ENCODE results near the gene GPX3.

The GPX3 gene

DNA sequence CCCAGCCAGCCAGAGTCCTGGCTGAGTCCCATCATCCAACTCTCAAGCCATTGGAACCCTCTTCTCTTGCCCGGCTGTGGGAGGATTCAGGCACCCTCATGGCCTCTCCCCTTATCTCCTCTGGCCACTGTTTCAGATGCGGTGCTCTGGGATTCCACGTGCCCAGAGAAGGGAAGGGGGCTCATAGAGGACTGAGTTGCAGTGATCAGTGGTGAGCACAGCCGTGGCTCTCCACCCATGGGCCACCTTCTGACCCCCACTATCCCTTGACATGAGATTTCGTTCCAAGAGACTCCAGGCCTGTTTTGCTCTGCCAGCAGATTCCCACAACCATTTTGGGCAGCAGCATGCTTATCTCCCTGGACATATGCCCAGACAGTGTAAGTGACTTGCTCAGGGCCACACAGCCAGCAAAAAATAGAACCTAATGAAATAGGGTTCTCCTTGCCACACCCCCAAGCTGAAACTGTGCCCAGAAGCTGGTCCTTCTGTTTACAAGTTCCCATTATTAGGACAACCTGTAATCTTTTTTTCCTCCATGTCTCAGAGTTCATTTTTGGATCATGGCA is 2.7 kb downstream of the GPX3 start:
- peaks cover 14% of the 10 kb centered on the region; the same call in 1 of the 2 replicates for H4K20me1 ChIP-seq
- no peak overlapping the region for H3K9ac ChIP-seq
- peaks cover 39% of the 10 kb centered on the region for H3K36me3 ChIP-seq
- peaks cover 28% of the 10 kb centered on the region for H3K27me3 ChIP-seq
- peaks cover 37% of the 10 kb centered on the region for H3K4me1 ChIP-seq
- no peak overlapping the region for H3K4me3 ChIP-seq
- no peak overlapping the region for H3K27ac ChIP-seq
- TF ChIP-seq Cebpa-rat (IDR thresholded peaks at IDR 0.05), result no peak
- no peak overlapping the region for H3K4me2 ChIP-seq
- H3K9me3 ChIP-seq, result no peaks in the 10 kb centered on the region

DNA sequence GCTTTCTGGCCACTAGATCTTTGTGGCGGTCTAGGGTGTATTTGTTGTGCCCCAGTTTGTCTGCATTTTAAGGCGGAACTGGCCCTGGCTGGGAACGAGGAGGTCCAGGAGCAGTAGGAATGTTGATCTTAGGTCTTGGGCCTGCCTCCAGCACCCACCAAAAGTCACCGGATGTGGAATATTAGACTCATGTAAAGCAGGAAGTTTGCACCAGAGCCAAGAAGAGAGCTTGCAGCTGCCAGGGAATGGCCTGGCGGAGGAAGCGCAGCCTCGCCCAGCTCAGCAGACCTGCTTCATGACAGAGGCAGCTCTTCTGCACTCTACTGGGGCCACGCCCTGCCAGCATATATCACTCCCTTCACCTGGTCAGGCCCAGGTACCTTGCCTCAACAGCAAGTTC is 3.3 kb downstream of the GPX3 start:
- Histone ChIP-seq H3K4me3 (no peak overlapping the region), H3K36me3 (peaks cover 44% of the 10 kb centered on the region), H3K9ac (no peak overlapping the region), H4K20me1 (peaks cover 14% of the 10 kb centered on the region; the same call in 1 of the 2 replicates), H3K4me2 (no peak overlapping the region), H3K9me3 (no peaks in the 10 kb centered on the region), H3K27ac (no peak overlapping the region), H3K27me3 (peaks cover 28% of the 10 kb centered on the region), H3K4me1 (peaks cover 35% of the 10 kb centered on the region)
- no peak for TF ChIP-seq Cebpa-rat (IDR thresholded peaks at IDR 0.05)

DNA sequence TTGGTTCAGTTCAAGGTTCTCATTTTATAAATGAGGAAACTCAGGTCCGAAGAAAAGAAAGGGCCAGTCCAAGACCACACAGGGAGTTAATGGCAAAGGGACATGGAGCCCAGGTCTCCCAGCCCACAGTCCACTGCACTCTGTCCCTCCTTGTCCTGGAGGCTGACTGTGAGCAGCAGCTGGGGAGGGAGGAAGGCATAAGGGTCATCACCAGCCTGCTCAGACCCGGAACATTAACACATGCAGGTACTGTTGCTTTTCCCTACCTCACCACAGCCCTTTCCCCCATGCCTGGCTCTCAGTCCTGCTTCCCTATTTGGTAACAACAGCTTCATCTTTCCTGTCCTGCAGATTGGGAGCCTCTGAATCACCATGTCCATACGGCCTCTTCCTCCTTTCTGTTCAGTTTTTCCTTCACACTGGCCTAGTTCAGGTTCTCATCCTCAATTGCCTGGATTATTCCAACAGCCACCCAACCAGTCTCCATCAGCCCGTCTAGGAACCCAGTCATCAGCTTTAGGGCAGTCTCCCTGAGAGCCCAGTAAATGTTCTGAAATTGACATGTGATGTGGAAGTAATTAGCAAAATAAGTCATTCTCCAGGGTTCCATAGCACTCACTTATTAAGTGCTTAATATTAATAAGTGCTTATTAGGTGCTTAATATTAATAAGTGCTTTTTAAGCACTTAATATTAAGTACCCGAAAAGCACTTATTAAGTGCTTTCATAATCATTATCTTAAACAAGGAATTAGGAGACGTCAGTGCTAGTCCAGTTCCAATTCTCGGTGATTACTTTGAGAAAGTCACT is 4.3 kb downstream of the GPX3 start:
- H4K20me1 ChIP-seq, result peaks cover 14% of the 10 kb centered on the region; the same call in 1 of the 2 replicates
- H3K4me2 ChIP-seq, result no peak overlapping the region
- H3K27ac ChIP-seq, result no peak overlapping the region
- peaks cover 25% of the 10 kb centered on the region for H3K27me3 ChIP-seq
- TF ChIP-seq Cebpa-rat (IDR thresholded peaks at IDR 0.05), result no peak
- H3K9ac ChIP-seq, result no peak overlapping the region
- H3K9me3 ChIP-seq, result no peaks in the 10 kb centered on the region
- no peak overlapping the region for H3K4me3 ChIP-seq
- peaks cover 25% of the 10 kb centered on the region for H3K4me1 ChIP-seq
- H3K36me3 ChIP-seq, result peaks cover 54% of the 10 kb centered on the region

DNA sequence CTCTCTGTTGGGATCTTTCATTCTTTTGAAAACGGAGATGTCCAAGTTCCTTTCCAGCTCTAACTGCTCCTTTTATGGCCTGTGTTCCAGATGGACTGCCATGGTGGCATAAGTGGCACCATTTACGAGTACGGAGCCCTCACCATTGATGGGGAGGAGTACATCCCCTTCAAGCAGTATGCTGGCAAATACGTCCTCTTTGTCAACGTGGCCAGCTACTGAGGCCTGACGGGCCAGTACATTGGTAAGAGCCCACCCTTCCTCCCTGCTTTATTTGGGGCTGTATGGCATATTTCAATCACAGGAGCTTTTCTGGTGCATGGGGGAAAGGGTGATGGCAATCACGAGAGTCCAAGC is 4.8 kb downstream of the GPX3 start:
- peaks cover 21% of the 10 kb centered on the region for H3K27me3 ChIP-seq
- H3K4me1 ChIP-seq, result peaks cover 19% of the 10 kb centered on the region
- no peak overlapping the region for H3K9ac ChIP-seq
- peaks cover 14% of the 10 kb centered on the region; the same call in 1 of the 2 replicates for H4K20me1 ChIP-seq
- no peak overlapping the region for H3K4me2 ChIP-seq
- H3K36me3 ChIP-seq, result peaks cover 60% of the 10 kb centered on the region
- H3K9me3 ChIP-seq, result no peaks in the 10 kb centered on the region
- no peak overlapping the region for H3K4me3 ChIP-seq
- H3K27ac ChIP-seq, result no peak overlapping the region
- TF ChIP-seq Cebpa-rat (IDR thresholded peaks at IDR 0.05), result no peak

DNA sequence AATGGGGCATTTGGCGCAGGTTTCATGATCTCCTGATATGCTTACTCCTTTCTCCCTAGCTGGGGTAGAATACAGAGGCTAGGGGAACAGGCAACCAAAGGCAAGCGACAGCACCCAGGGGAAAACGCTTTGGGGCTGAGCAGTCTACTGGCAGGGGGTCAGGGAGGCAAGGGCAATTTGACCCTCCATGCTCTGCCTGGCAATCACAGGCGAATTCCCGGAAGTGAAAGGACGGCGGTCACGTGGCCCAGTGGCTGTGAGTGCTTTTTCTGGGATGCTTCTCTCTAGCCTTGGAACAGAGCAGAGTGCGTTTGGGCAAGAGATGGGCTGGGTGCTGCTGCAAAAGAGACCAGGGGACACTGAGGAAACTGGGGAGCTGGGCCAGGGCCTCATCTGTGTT is 5.7 kb downstream of the GPX3 start:
- H3K36me3 ChIP-seq, result peaks cover 68% of the 10 kb centered on the region
- peaks cover 10% of the 10 kb centered on the region; the same call in 1 of the 2 replicates for H4K20me1 ChIP-seq
- H3K9ac ChIP-seq, result no peak overlapping the region
- no peak overlapping the region for H3K27ac ChIP-seq
- H3K9me3 ChIP-seq, result no peaks in the 10 kb centered on the region
- no peak overlapping the region for H3K4me2 ChIP-seq
- H3K27me3 ChIP-seq, result peaks cover 12% of the 10 kb centered on the region; the same call in 1 of the 2 replicates
- TF ChIP-seq Cebpa-rat (IDR thresholded peaks at IDR 0.05), result no peak
- H3K4me3 ChIP-seq, result no peak overlapping the region
- H3K4me1 ChIP-seq, result peaks cover 11% of the 10 kb centered on the region

DNA sequence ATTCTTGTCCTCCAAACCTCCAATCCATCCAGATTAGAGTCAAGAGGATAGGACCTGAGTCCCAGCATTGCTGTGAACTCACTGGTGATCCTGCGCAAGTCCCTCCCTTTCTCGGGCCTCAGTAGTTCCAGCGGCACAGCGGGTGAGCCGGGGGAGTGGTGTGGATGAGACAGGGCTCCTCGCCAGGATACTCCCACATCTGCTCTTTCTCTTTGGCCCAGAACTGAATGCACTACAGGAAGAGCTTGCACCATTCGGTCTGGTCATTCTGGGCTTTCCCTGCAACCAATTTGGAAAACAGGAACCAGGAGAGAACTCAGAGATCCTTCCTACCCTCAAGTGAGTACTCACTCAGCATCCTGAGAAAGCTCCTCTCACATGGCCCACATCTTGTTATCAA is 6.3 kb downstream of the GPX3 start:
- Histone ChIP-seq H3K4me1 (peaks cover 5% of the 10 kb centered on the region), H3K9ac (no peak overlapping the region), H3K4me3 (no peak overlapping the region), H3K27me3 (peaks cover 6% of the 10 kb centered on the region; the same call in 1 of the 2 replicates), H3K4me2 (no peak overlapping the region), H3K36me3 (peaks cover 74% of the 10 kb centered on the region), H3K9me3 (no peaks in the 10 kb centered on the region), H3K27ac (no peak overlapping the region), H4K20me1 (peaks cover 4% of the 10 kb centered on the region; the same call in 1 of the 2 replicates)
- no peak for TF ChIP-seq Cebpa-rat (IDR thresholded peaks at IDR 0.05)

DNA sequence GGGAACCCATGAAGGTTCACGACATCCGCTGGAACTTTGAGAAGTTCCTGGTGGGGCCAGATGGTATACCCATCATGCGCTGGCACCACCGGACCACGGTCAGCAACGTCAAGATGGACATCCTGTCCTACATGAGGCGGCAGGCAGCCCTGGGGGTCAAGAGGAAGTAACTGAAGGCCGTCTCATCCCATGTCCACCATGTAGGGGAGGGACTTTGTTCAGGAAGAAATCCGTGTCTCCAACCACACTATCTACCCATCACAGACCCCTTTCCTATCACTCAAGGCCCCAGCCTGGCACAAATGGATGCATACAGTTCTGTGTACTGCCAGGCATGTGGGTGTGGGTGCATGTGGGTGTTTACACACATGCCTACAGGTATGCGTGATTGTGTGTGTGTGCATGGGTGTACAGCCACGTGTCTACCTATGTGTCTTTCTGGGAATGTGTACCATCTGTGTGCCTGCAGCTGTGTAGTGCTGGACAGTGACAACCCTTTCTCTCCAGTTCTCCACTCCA is 7.6 kb downstream of the GPX3 start:
- Histone ChIP-seq H3K9ac (no peak overlapping the region), H3K9me3 (no peaks in the 10 kb centered on the region), H3K36me3 (peaks cover 86% of the 10 kb centered on the region), H3K4me3 (no peak overlapping the region), H4K20me1 (no peaks in the 10 kb centered on the region), H3K4me2 (no peak overlapping the region), H3K4me1 (no peaks in the 10 kb centered on the region), H3K27ac (no peak overlapping the region), H3K27me3 (no peaks in the 10 kb centered on the region)
- no peak for TF ChIP-seq Cebpa-rat (IDR thresholded peaks at IDR 0.05)

DNA sequence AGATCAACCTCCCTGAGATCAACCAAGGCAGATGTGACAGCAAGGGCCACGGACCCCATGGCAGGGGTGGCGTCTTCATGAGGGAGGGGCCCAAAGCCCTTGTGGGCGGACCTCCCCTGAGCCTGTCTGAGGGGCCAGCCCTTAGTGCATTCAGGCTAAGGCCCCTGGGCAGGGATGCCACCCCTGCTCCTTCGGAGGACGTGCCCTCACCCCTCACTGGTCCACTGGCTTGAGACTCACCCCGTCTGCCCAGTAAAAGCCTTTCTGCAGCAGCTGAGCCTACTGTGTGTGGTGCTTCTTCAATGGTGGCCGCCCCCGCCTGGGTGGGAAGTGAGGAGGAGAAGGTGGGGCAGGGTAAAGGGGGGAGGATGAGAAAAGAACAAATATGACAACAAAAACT is 8.3 kb downstream of the GPX3 start:
- no peak overlapping the region for H3K4me2 ChIP-seq
- no peak overlapping the region for H3K9ac ChIP-seq
- no peaks in the 10 kb centered on the region for H3K27me3 ChIP-seq
- no peaks in the 10 kb centered on the region for H3K4me1 ChIP-seq
- TF ChIP-seq Cebpa-rat (IDR thresholded peaks at IDR 0.05), result no peak
- H3K36me3 ChIP-seq, result peaks cover 93% of the 10 kb centered on the region
- H3K4me3 ChIP-seq, result no peak overlapping the region
- H4K20me1 ChIP-seq, result no peaks in the 10 kb centered on the region
- H3K27ac ChIP-seq, result no peak overlapping the region
- H3K9me3 ChIP-seq, result no peaks in the 10 kb centered on the region

DNA sequence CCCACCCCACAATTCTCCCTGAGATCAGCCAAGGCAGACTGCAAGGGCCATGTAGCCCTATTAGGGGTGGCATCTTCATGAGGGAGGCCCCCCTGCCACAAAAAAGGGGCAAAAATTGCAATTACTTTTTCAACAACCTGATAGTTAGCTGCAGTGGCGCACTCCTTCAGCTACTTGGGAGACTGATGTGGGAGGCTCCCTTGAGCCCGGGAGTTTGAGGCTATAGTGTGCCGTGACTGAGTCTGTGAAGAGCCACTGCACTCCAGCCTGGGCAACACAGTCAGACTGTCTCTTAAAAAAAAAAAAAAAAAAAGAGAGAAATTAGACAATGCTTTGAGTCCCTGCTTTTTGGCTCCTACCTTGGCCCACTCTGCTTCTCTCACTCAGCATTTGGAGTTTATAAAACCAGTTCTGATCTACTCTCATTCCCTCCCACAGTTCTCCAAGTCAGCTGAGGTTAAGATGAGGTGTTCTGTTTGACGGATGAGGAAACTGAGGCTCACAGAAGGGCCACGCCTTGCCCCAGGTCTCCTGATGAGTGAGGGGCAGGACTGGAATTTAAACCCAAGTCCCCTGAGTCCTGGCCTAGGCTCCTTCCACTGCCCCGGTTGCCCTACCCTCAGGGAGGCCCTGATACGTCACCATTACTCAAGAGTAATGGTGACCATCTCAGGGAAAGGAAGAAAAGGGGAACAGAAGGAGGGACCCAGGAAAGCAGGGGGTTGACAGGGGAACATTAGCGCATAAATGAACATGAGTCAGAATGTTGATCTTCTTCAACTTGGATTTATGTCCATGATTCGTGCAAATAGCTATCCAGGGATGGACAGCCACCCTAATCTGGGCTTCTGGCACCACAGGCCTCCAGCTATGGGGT is 9.0 kb downstream of the GPX3 start:
- H3K36me3 ChIP-seq, result peaks cover 96% of the 10 kb centered on the region
- no peaks in the 10 kb centered on the region for H3K9me3 ChIP-seq
- no peak overlapping the region for H3K27ac ChIP-seq
- H3K4me2 ChIP-seq, result no peak overlapping the region
- no peaks in the 10 kb centered on the region for H4K20me1 ChIP-seq
- no peak for TF ChIP-seq Cebpa-rat (IDR thresholded peaks at IDR 0.05)
- H3K4me1 ChIP-seq, result no peaks in the 10 kb centered on the region
- H3K27me3 ChIP-seq, result no peaks in the 10 kb centered on the region
- no peak overlapping the region for H3K9ac ChIP-seq
- no peak overlapping the region for H3K4me3 ChIP-seq

DNA sequence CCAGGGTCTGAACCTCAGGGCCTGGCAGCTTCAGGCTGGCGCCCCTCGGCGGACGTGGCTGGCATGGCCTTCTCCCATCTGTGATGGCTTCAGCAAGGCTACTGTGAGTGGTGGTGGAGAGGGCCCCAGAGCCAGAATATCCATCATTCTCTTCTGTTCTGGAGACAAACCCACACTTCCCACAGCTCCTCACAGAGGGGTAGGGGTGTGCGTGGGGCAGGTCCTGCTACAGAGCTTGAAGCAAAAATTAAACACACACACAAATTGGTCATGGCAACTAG is 9.6 kb downstream of the GPX3 start:
- no peak overlapping the region for H3K4me3 ChIP-seq
- TF ChIP-seq Cebpa-rat (IDR thresholded peaks at IDR 0.05), result no peak
- no peak overlapping the region for H3K9ac ChIP-seq
- no peak overlapping the region for H3K27ac ChIP-seq
- H3K4me1 ChIP-seq, result no peaks in the 10 kb centered on the region
- no peaks in the 10 kb centered on the region for H4K20me1 ChIP-seq
- no peaks in the 10 kb centered on the region for H3K9me3 ChIP-seq
- no peak overlapping the region for H3K4me2 ChIP-seq
- H3K36me3 ChIP-seq, result peaks cover 98% of the 10 kb centered on the region
- no peaks in the 10 kb centered on the region for H3K27me3 ChIP-seq

Data from BLaER1 (cell line).